Measurements from ENCODE around the gene BCL2L2. TPM values are rescaled to one million over a fixed set of nuclear protein-coding genes. Genes with fewer than 3 reads are reported as not detected.

The BCL2L2 gene
- total and polyA plus RNA-seq, 9 of the 15 experiments (the other 6 are each of a cell fraction or from before 2014, with no cell fraction given), result 2.6 to 32.5 (median 14.7) TPM

- TF ChIP-seq MBD1 (CRISPR knock-in tag; IDR thresholded peaks at IDR 0.05) (no peak), HDGF (IDR thresholded peaks at IDR 0.05) (no peak), KDM2B (CRISPR knock-in tag; IDR thresholded peaks at IDR 0.05) (peak; percentile 7; the same call in 1 of the 2 replicates), SMAD1 (IDR thresholded peaks at IDR 0.05; ENCODE audit: low read depth, low read length, partially characterized antibody) (no peak), ATF4 (CRISPR knock-in tag; IDR thresholded peaks at IDR 0.05) (no peak), TFE3 (CRISPR knock-in tag; IDR thresholded peaks at IDR 0.05) (no peak), CUX1 (CRISPR knock-in tag; IDR thresholded peaks at IDR 0.05) (no peak), DACH1 (IDR thresholded peaks at IDR 0.05; ENCODE audit: partially characterized antibody) (peak; percentile 22), ZNF695 (CRISPR knock-in tag; IDR thresholded peaks at IDR 0.05) (no peak), NFXL1 (CRISPR knock-in tag; IDR thresholded peaks at IDR 0.05) (no peak), ZNF23 (CRISPR knock-in tag; IDR thresholded peaks at IDR 0.05) (no peak)
These were observed 4.7 kb upstream of the BCL2L2 start (continued) for GRCh38 chr14:23301969-23302289.

All from K562 (cell line).